Measurements from ENCODE around the gene GPR12.

- TF ChIP-seq ZNF324 (tag by site-specific recombination; IDR thresholded peaks at IDR 0.05) (no peak), HOXA7 (CRISPR knock-in tag; IDR thresholded peaks at IDR 0.05; ENCODE audit: borderline replicate concordance) (no peak), CTCF (tag by site-specific recombination; IDR thresholded peaks at IDR 0.05) (no peak), ZBTB44 (tag by site-specific recombination; IDR thresholded peaks at IDR 0.05) (no peak), KLF10 (tag by site-specific recombination; IDR thresholded peaks at IDR 0.05) (no peak), ZNF544 (tag by site-specific recombination; IDR thresholded peaks at IDR 0.05) (no peak), ZNF776 (tag by site-specific recombination; IDR thresholded peaks at IDR 0.05; ENCODE audit: borderline replicate concordance) (no peak)
- TF ChIP-seq, protein P1, sequence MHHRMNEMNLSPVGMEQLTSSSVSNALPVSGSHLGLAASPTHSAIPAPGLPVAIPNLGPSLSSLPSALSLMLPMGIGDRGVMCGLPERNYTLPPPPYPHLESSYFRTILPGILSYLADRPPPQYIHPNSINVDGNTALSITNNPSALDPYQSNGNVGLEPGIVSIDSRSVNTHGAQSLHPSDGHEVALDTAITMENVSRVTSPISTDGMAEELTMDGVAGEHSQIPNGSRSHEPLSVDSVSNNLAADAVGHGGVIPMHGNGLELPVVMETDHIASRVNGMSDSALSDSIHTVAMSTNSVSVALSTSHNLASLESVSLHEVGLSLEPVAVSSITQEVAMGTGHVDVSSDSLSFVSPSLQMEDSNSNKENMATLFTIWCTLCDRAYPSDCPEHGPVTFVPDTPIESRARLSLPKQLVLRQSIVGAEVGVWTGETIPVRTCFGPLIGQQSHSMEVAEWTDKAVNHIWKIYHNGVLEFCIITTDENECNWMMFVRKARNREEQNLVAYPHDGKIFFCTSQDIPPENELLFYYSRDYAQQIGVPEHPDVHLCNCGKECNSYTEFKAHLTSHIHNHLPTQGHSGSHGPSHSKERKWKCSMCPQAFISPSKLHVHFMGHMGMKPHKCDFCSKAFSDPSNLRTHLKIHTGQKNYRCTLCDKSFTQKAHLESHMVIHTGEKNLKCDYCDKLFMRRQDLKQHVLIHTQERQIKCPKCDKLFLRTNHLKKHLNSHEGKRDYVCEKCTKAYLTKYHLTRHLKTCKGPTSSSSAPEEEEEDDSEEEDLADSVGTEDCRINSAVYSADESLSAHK (tag by site-specific recombination; IDR thresholded peaks at IDR 0.05) = no peak
- TF ChIP-seq, protein P2, sequence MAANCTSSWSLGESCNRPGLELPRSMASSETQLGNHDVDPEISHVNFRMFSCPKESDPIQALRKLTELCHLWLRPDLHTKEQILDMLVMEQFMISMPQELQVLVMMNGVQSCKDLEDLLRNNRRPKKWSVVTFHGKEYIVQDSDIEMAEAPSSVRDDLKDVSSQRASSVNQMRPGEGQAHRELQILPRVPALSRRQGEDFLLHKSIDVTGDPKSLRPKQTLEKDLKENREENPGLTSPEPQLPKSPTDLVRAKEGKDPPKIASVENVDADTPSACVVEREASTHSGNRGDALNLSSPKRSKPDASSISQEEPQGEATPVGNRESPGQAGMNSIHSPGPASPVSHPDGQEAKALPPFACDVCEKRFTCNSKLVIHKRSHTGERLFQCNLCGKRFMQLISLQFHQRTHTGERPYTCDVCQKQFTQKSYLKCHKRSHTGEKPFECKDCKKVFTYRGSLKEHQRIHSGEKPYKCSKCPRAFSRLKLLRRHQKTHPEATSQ (tag by site-specific recombination; IDR thresholded peaks at IDR 0.05) = no peak
Observed at GRCh38 chr13:26709461-26709860, 51.1 kb downstream of the GPR12 start.

Data from HEK293 (cell line).